Thoracic aorta (tissue), 2 donors: ENCODE results near the gene BABAM2. TPM values are rescaled to one million over a fixed set of nuclear protein-coding genes. Genes with fewer than 3 reads are reported as not detected.

ENCODE experiments used
- ATAC-seq: fragments of 150-250 bp; one replicate; pipeline ENCODE4 v1.8.0; 2017; ENCODE audit warnings: low read depth; ENCODE audit not compliant: insufficient number of reproducible peaks, low FRiP score
- DNase-seq: peaks from one replicate; pipeline ENCODE4 v3.0.0-alpha.2; 2020; ENCODE audit warnings: low spot score
- H3K27ac ChIP-seq, 2 donors: fragments of 200-600 bp; sonication (generic); 1 replicate in 1 of 2; 2 replicates in 1 of 2; pipeline ENCODE4 v1.5.1; 2016; ENCODE audit warnings: mild to moderate bottlenecking in 2 of 2, moderate library complexity in 2 of 2
- H3K27me3 ChIP-seq: fragments of 200-600 bp; sonication (generic); replicated peaks from 2 replicates; pipeline ENCODE4 v1.6.0; 2016; ENCODE audit warnings: mild to moderate bottlenecking; ENCODE audit not compliant: insufficient read depth
- H3K36me3 ChIP-seq: fragments of 200-600 bp; sonication (generic); one replicate; pipeline ENCODE4 v1.5.1; 2016
- H3K4me1 ChIP-seq, 2 donors: fragments of 200-600 bp; sonication (generic); 1 replicate in 1 of 2; 2 replicates in 1 of 2; pipeline versions ENCODE4 v1.5.1 to v1.6.0; 2016; ENCODE audit warnings: low read depth in 2 of 2, mild to moderate bottlenecking in 1 of 2; ENCODE audit not compliant: control insufficient read depth in 1 of 2
- H3K4me3 ChIP-seq: fragments of 200-600 bp; sonication (generic); 2 replicates; pipeline ENCODE4 v1.5.1; 2016; ENCODE audit warnings: mild to moderate bottlenecking
- H3K9me3 ChIP-seq: fragments of 200-600 bp; sonication (generic); 2 replicates; pipeline ENCODE4 v1.5.1; 2016
- total RNA-seq, 2 donors: library from RNA; depleted of rRNA; stranded (reverse); fragments of >200 nt; gene quantifications; one replicate each; pipeline versions ENCODE4 v1.1.0 to v1.2.3, GENCODE V29; 2016
- TF ChIP-seq, protein P1 (sequence below): fragments of 200-600 bp; sonication (generic); IDR thresholded peaks from one replicate; pipeline ENCODE4 v1.5.1; 2019; ENCODE audit warnings: antibody characterized with exemption

Gene BABAM2
- total RNA-seq, 2 donors from 2014 or later, result 24.7 to 32.8 TPM

DNA sequence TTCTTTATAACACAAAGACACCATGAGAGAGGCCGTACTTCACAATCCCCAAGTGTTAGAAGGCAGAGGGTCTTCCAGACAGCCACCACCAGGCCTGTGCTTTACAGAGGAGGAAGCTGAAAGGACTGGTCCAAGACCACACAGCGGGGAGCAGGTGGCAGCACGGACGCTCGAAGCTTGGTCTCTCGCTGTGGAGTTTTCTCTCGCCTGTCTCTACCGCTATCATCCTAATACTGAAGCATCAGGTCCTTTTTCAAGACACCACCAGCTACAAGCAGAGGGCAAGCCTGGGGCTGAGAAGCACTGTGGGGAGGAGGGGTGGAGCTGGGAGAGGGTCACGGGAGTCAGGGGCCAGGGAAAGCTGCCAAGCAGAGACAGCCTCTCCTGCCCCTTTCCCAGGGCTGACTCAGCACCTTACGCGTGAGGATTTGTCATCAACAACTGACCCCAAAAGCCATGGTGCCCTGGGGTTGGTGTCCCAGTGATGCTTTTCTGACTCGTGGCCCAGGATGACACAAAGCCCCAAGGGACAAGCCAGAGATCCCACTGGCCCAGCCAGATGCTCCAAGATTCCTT is 470.3 kb downstream of the BABAM2 start:
- Histone ChIP-seq H3K4me3 (no peak overlapping the region), H3K36me3 (no peaks in the 10 kb centered on the region), H3K9me3 (no peaks in the 10 kb centered on the region), H3K27ac (no peak overlapping the region), H3K27me3 (no peaks in the 10 kb centered on the region), H3K4me1 (peaks cover 10 to 11% of the 10 kb centered on the region in 2 donors)
- TF ChIP-seq, protein P1, sequence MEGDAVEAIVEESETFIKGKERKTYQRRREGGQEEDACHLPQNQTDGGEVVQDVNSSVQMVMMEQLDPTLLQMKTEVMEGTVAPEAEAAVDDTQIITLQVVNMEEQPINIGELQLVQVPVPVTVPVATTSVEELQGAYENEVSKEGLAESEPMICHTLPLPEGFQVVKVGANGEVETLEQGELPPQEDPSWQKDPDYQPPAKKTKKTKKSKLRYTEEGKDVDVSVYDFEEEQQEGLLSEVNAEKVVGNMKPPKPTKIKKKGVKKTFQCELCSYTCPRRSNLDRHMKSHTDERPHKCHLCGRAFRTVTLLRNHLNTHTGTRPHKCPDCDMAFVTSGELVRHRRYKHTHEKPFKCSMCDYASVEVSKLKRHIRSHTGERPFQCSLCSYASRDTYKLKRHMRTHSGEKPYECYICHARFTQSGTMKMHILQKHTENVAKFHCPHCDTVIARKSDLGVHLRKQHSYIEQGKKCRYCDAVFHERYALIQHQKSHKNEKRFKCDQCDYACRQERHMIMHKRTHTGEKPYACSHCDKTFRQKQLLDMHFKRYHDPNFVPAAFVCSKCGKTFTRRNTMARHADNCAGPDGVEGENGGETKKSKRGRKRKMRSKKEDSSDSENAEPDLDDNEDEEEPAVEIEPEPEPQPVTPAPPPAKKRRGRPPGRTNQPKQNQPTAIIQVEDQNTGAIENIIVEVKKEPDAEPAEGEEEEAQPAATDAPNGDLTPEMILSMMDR, result no peak
- ATAC-seq (no peak), DNase-seq (no peak)

DNA sequence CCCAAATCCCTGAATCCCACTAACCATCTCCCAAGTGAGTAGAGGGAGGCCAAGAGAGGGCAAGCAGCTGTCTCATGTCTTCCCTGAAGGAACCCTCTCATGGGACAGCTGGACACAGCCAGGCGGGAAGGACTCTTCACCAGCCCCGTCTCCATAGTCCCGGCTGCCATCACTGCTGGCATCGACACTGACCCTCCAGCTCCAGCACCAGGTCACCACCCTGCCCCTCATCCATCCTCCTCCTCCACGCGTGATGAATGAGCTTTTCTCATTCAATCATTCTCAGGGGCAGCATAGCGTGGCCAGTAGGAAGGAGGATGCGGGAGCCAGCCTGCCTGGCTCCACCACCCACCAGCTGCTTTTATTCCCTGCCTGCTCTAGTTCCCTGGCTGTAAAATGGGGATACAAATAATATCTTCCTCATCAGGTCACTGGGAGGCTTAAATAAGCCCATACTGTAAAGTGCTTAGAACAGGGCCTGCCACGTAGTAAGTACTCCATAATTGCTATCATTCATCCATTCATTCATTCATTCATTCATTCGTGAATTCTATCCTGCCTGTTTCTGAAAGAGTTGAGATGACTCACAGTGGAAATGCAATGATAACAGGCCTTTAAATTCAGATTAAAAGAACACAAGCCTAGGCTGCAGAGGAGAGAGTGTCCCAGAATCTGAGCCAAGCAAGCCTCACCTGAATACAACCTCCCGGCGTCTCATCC is 471.6 kb downstream of the BABAM2 start:
- TF ChIP-seq, protein P1, result no peak
- Histone ChIP-seq H3K4me1 (peaks cover 0 to 4% of the 10 kb centered on the region in 2 donors), H3K36me3 (no peaks in the 10 kb centered on the region), H3K4me3 (no peak overlapping the region), H3K27ac (no peak overlapping the region), H3K27me3 (no peaks in the 10 kb centered on the region), H3K9me3 (no peaks in the 10 kb centered on the region)
- ATAC-seq, result no peak
- no peak for DNase-seq

DNA sequence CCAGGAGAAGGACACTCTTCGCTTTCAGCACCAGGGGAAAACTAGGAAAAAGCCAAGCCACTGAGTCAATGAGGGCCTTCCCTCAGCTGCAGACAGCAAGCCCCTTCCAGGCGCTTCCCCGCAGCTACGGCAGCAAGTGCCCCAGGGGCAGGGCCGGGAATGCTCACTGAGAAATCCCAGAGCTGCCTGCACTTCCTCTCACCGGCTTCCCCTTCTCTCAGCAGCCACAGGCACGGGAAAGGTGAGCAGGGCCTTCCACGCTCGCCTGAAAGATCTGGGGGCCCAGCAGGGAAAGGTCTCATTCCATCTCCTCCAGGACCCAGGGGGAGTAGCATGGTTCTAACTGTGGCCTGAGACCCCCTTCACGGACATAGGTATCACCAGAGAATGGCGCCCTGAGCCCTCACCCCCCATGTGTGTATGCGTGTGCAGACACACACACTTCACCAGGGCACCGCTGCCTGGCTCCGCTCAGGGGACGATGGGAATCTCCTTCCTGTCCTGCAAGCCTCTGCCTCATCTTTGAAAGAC is 472.5 kb downstream of the BABAM2 start:
- no peak overlapping the region for H3K27ac ChIP-seq
- ATAC-seq, result no peak
- no peaks in the 10 kb centered on the region for H3K9me3 ChIP-seq
- no peaks in the 10 kb centered on the region for H3K27me3 ChIP-seq
- peaks cover 0 to 4% of the 10 kb centered on the region in 2 donors for H3K4me1 ChIP-seq
- no peak for DNase-seq
- H3K36me3 ChIP-seq, result no peaks in the 10 kb centered on the region
- no peak overlapping the region for H3K4me3 ChIP-seq
- TF ChIP-seq, protein P1, result no peak

DNA sequence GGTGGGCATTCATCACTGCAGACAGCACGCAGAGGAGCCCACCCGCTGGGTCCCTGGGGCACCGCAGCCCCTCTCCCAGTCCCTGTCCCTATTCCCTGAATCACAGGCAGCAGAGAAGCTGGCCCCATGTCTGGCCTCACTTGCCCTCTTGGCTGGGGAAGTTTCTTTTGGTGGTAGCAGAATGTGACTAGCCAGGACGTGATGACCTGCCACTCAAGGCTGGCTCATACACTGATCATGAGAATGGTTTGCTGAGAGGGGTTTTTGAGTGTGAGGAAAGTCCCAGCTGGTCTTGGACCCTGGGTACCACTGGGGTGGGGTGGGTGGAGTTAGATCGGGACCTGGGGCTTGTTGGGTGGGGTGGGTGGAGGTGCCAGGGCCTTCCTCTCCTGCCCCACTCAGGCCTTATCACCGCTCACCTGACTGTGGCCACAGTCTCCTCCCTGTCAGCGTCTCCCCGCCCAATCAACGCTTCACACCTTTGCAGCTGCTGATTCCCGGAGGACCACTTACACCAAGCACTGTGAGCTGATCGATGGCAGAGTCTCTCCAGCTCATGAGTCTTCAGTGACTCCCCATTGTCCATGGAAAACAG is 473.3 kb downstream of the BABAM2 start:
- no peak overlapping the region for H3K27ac ChIP-seq
- TF ChIP-seq, protein P1, result no peak
- no peaks in the 10 kb centered on the region for H3K36me3 ChIP-seq
- ATAC-seq (no peak), DNase-seq (no peak)
- no peaks in the 10 kb centered on the region for H3K27me3 ChIP-seq
- peaks cover 0 to 4% of the 10 kb centered on the region in 2 donors for H3K4me1 ChIP-seq
- H3K4me3 ChIP-seq, result no peak overlapping the region
- no peaks in the 10 kb centered on the region for H3K9me3 ChIP-seq

DNA sequence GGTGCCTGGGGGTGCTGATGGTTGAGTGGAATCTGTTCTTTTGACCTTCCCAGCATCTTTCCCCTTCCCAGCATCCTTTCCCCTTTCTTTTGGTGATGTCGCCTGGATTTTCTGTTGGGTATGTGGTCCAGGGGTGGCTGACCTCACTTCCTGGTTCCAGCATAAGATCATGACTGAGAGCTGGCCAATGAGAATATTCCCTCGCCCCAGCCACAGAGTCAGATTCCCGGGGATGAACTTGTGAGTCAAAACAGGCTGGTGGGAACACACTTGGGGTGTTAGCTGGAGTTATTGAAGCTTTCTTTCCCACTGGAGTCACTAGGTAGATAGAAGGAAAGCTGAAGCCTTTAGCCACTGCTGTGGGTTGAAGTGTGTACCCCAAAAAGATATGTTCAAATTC is 474.1 kb downstream of the BABAM2 start:
- no peak overlapping the region for H3K4me3 ChIP-seq
- ATAC-seq, result no peak
- no peaks in the 10 kb centered on the region for H3K36me3 ChIP-seq
- H3K27me3 ChIP-seq, result no peaks in the 10 kb centered on the region
- H3K4me1 ChIP-seq, result no peaks in the 10 kb centered on the region
- DNase-seq, result no peak
- H3K9me3 ChIP-seq, result no peaks in the 10 kb centered on the region
- TF ChIP-seq, protein P1, result no peak
- no peak overlapping the region for H3K27ac ChIP-seq
